Keratinocyte (primary cell): ENCODE results near the gene CSGALNACT2. TPM values are rescaled to one million over a fixed set of nuclear protein-coding genes. Genes with fewer than 3 reads are reported as not detected.

Experiments used
- DNase-seq: peaks from one replicate; pipeline ENCODE4 v3.0.0-alpha.2; 2011; ENCODE audit warnings: low read depth, missing footprints, low spot score
- FAIRE-seq: peaks from 2 replicates; lab custom pipeline; 2011; peaks lifted over from hg19 to GRCh38; lab: Jason Lieb, UNC
- H2AFZ ChIP-seq: 2 replicates; pipeline ENCODE4 v1.6.0; 2012; ENCODE audit warnings: low read length, control low read depth, inconsistent platforms; ENCODE audit not compliant: control insufficient read depth
- H3K27ac ChIP-seq: 2 replicates; pipeline ENCODE4 v1.5.1; 2011; ENCODE audit warnings: low read length; ENCODE audit not compliant: control insufficient read depth, insufficient read depth
- H3K27me3 ChIP-seq: 3 replicates; pipeline ENCODE4 v1.6.0; 2011; ENCODE audit warnings: low read length; ENCODE audit not compliant: control insufficient read depth, insufficient read depth; ENCODE audit errors: extremely low read depth
- H3K36me3 ChIP-seq, 2 experiments: 2 replicates in 1 of 2; 3 replicates in 1 of 2; pipeline ENCODE4 v1.5.1; 2011; ENCODE audit warnings: low read length in 2 of 2, mild to moderate bottlenecking in 1 of 2; ENCODE audit not compliant: control insufficient read depth in 2 of 2, insufficient read depth in 2 of 2; ENCODE audit errors: extremely low read depth in 1 of 2
- H3K4me1 ChIP-seq: 3 replicates; pipeline ENCODE4 v1.5.1; 2011; ENCODE audit warnings: low read length; ENCODE audit not compliant: control insufficient read depth, insufficient read depth; ENCODE audit errors: extremely low read depth
- H3K4me2 ChIP-seq: 3 replicates; pipeline ENCODE4 v1.6.0; 2011; ENCODE audit warnings: low read depth, low read length; ENCODE audit not compliant: control insufficient read depth, insufficient read depth; ENCODE audit errors: extremely low read depth
- H3K4me3 ChIP-seq, 3 experiments: fragments of 200-600 bp in 1 of 3; sonication (generic) in 1 of 3; 2 replicates in 2 of 3; 3 replicates in 1 of 3; pipeline ENCODE4 v1.5.1; 2011 to 2016; ENCODE audit warnings: low read length in 3 of 3, mild to moderate bottlenecking in 3 of 3, control low read depth in 2 of 3, inconsistent platforms in 1 of 3, low read depth in 1 of 3, mixed read lengths in 1 of 3, mixed run types in 1 of 3, moderate library complexity in 1 of 3; ENCODE audit not compliant: control insufficient read depth in 2 of 3, insufficient read depth in 2 of 3; ENCODE audit errors: extremely low read depth in 1 of 3
- H3K79me2 ChIP-seq: 2 replicates; pipeline ENCODE4 v1.6.0; 2012; ENCODE audit warnings: low read length; ENCODE audit not compliant: control insufficient read depth, insufficient read depth
- H3K9ac ChIP-seq: 3 replicates; pipeline ENCODE4 v1.6.0; 2011; ENCODE audit warnings: low read length; ENCODE audit not compliant: control insufficient read depth, insufficient read depth; ENCODE audit errors: extremely low read depth
- H3K9me1 ChIP-seq: 3 replicates; pipeline ENCODE4 v1.6.0; 2011; ENCODE audit warnings: low read length; ENCODE audit not compliant: control insufficient read depth, insufficient read depth; ENCODE audit errors: extremely low read depth
- H3K9me3 ChIP-seq: 2 replicates; pipeline ENCODE4 v1.5.1; 2012; ENCODE audit warnings: low read depth, low read length; ENCODE audit not compliant: control insufficient read depth
- H4K20me1 ChIP-seq: 3 replicates; pipeline ENCODE4 v1.6.0; 2011; ENCODE audit warnings: low read length; ENCODE audit not compliant: control insufficient read depth, insufficient read depth; ENCODE audit errors: extremely low read depth
- EZH2 ChIP-seq: IDR thresholded peaks from one replicate; pipeline ENCODE4 v1.6.1; 2012; ENCODE audit warnings: inconsistent platforms, mild to moderate bottlenecking, low read length, moderate library complexity
- dilution Hi-C: fragments of 300-500 bp; cut with MboI; formaldehyde crosslinking; loops from one replicate; pipeline ENCODE4 v1.7.0; 2020; ENCODE audit warnings: low sequenced_read_pairs; ENCODE audit not compliant: extremely low pct_ligation_motif_present
- polyA plus RNA-seq, 5 experiments: library from polyadenylated mRNA; depleted of rRNA in 3 of 5; stranded (reverse) in 3 of 5; stranded (forward) in 1 of 5; unstranded in 1 of 5; fragments of >200 nt; gene quantifications; 1 replicate in 1 of 5; 2 replicates in 3 of 5; 3 replicates in 1 of 5; pipeline versions ENCODE4 v1.2.1 to v1.2.3, GENCODE V29; 2011 to 2012; ENCODE audit warnings: missing spikeins in 2 of 5, low read depth in 1 of 5, low replicate concordance in 1 of 5
- TF ChIP-seq, protein P1 (sequence below), 3 experiments: IDR thresholded peaks in 1 of 3; conservative IDR thresholded peaks in 1 of 3; optimal IDR thresholded peaks in 1 of 3; 2 replicates in 2 of 3; 3 replicates in 1 of 3; pipeline versions ENCODE3 to v1.5.1; 2011; ENCODE audit warnings: low read length in 3 of 3, mild to moderate bottlenecking in 3 of 3, moderate library complexity in 2 of 3, control low read depth in 1 of 3, inconsistent platforms in 1 of 3; ENCODE audit not compliant: insufficient read depth in 2 of 3; ENCODE audit errors: extremely low read depth in 1 of 3

Gene CSGALNACT2
- polyA plus RNA-seq, 1 donor (not counting 4 experiments of a cell fraction or from before 2014, with no cell fraction given), result 19.7 TPM

DNA sequence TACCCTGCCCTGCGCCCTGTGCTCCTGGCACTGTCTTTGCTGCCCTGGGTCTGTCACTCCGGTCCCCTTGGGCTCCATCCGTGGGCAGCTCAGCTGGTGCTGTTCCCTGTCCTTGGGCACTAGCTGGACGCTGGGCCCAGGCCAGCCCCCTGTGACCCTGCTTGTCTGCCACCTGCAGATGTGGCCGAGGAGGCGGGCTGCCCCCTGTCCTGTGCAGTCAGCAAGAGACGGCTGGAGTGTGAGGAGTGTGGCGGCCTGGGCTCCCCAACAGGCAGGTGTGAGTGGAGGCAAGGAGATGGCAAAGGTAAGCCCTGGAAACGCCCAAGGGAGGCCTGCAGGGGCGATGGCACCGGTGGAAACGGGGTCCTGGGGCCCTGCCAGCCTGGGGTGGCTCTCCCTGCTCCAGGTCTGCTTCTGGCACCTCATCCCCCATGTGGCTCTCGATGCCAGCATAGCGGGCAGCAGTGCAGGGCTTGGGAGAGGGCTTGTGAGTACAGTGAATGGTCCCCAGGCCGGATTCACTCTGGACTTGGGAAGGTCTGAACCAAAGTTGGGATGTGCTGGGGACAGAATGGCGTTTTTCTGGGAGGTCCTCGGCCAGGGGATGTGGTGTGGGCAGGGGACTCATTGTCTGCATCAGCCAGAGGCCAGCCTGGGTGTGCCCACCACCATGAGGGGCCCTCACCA, 26.2 kb upstream of the CSGALNACT2 start:
- Histone ChIP-seq H4K20me1 (no peaks in the 10 kb centered on the region), H3K4me1 (peaks cover 21% of the 10 kb centered on the region), H3K9me3 (no peaks in the 10 kb centered on the region), H3K9ac (no peak overlapping the region), H3K9me1 (no peaks in the 10 kb centered on the region), H3K4me2 (no peak overlapping the region), H3K27me3 (no peaks in the 10 kb centered on the region), H3K79me2 (no peaks in the 10 kb centered on the region), H3K4me3 (no peak overlapping the region), H3K27ac (no peak overlapping the region), H3K36me3 (no peaks in the 10 kb centered on the region), H2AFZ (no peak overlapping the region)
- FAIRE-seq (no peak), DNase-seq (no peak)
- dilution Hi-C loops, result no loop called here
- TF ChIP-seq, protein P1, sequence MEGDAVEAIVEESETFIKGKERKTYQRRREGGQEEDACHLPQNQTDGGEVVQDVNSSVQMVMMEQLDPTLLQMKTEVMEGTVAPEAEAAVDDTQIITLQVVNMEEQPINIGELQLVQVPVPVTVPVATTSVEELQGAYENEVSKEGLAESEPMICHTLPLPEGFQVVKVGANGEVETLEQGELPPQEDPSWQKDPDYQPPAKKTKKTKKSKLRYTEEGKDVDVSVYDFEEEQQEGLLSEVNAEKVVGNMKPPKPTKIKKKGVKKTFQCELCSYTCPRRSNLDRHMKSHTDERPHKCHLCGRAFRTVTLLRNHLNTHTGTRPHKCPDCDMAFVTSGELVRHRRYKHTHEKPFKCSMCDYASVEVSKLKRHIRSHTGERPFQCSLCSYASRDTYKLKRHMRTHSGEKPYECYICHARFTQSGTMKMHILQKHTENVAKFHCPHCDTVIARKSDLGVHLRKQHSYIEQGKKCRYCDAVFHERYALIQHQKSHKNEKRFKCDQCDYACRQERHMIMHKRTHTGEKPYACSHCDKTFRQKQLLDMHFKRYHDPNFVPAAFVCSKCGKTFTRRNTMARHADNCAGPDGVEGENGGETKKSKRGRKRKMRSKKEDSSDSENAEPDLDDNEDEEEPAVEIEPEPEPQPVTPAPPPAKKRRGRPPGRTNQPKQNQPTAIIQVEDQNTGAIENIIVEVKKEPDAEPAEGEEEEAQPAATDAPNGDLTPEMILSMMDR (optimal IDR thresholded peaks at IDR 0.05 in 1 of 3, IDR thresholded peaks at IDR 0.05 in 1 of 3, conservative IDR thresholded peaks at IDR 0.05 in 1 of 3; ENCODE audit: extremely low read depth in 1 of 3, insufficient read depth in 2 of 3, low read length in 3 of 3), result no peak
- TF ChIP-seq EZH2, result no peak

DNA sequence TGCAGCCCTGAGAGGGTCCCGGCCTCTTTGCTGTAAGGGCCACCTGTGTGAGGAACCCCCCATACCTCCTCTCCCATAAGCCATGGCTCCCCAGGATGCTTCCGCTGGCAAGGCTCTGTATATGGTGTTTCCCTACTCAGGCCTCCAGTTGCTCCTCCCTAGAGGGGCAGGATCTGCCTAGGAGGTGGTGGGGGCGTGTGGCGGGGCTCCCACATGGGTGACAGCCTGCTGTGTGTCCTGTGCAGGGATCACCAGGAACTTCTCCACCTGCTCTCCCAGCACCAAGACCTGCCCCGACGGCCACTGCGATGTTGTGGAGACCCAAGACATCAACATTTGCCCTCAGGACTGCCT, 25.7 kb upstream of the CSGALNACT2 start:
- no peak for DNase-seq
- H3K9me3 ChIP-seq, result no peaks in the 10 kb centered on the region
- H3K9ac ChIP-seq, result no peak overlapping the region
- H3K4me3 ChIP-seq, result no peak overlapping the region
- no peaks in the 10 kb centered on the region for H3K9me1 ChIP-seq
- no peak overlapping the region for H2AFZ ChIP-seq
- H4K20me1 ChIP-seq, result no peaks in the 10 kb centered on the region
- peaks cover 21% of the 10 kb centered on the region for H3K4me1 ChIP-seq
- no peak for FAIRE-seq
- no peak overlapping the region for H3K27ac ChIP-seq
- H3K4me2 ChIP-seq, result no peak overlapping the region
- dilution Hi-C loops, result no loop called here
- TF ChIP-seq EZH2, result no peak
- TF ChIP-seq, protein P1 (optimal IDR thresholded peaks at IDR 0.05 in 1 of 3, IDR thresholded peaks at IDR 0.05 in 1 of 3, conservative IDR thresholded peaks at IDR 0.05 in 1 of 3; ENCODE audit: extremely low read depth in 1 of 3, insufficient read depth in 2 of 3, low read length in 3 of 3), result no peak
- no peaks in the 10 kb centered on the region for H3K36me3 ChIP-seq
- H3K79me2 ChIP-seq, result no peaks in the 10 kb centered on the region
- no peaks in the 10 kb centered on the region for H3K27me3 ChIP-seq
